ENCODE measurements around the gene BBC3.

GRCh38 chr19:47258895-47259555 is 28.0 kb upstream of the BBC3 start:
- TF ChIP-seq GATA2 (IDR thresholded peaks at IDR 0.05; ENCODE audit: low read depth, low read length), result no peak
- no peak for TF ChIP-seq GATA3 (IDR thresholded peaks at IDR 0.05; ENCODE audit: low read depth, low read length)
